Keratinocyte (primary cell): ENCODE measurements around the gene MLXIP. TPM values are rescaled to one million over a fixed set of nuclear protein-coding genes. Genes with fewer than 3 reads are reported as not detected.

ENCODE experiments used
- DNase-seq: peaks from one replicate; pipeline ENCODE4 v3.0.0-alpha.2; 2011; ENCODE audit warnings: low read depth, missing footprints, low spot score
- FAIRE-seq: peaks from 2 replicates; lab custom pipeline; 2011; peaks lifted over from hg19 to GRCh38; lab: Jason Lieb, UNC
- H2AFZ ChIP-seq: 2 replicates; pipeline ENCODE4 v1.6.0; 2012; ENCODE audit warnings: low read length, control low read depth, inconsistent platforms; ENCODE audit not compliant: control insufficient read depth
- H3K27ac ChIP-seq: 2 replicates; pipeline ENCODE4 v1.5.1; 2011; ENCODE audit warnings: low read length; ENCODE audit not compliant: control insufficient read depth, insufficient read depth
- H3K27me3 ChIP-seq: 3 replicates; pipeline ENCODE4 v1.6.0; 2011; ENCODE audit warnings: low read length; ENCODE audit not compliant: control insufficient read depth, insufficient read depth; ENCODE audit errors: extremely low read depth
- H3K36me3 ChIP-seq, 2 experiments: 2 replicates in 1 of 2; 3 replicates in 1 of 2; pipeline ENCODE4 v1.5.1; 2011; ENCODE audit warnings: low read length in 2 of 2, mild to moderate bottlenecking in 1 of 2; ENCODE audit not compliant: control insufficient read depth in 2 of 2, insufficient read depth in 2 of 2; ENCODE audit errors: extremely low read depth in 1 of 2
- H3K4me1 ChIP-seq: 3 replicates; pipeline ENCODE4 v1.5.1; 2011; ENCODE audit warnings: low read length; ENCODE audit not compliant: control insufficient read depth, insufficient read depth; ENCODE audit errors: extremely low read depth
- H3K4me2 ChIP-seq: 3 replicates; pipeline ENCODE4 v1.6.0; 2011; ENCODE audit warnings: low read depth, low read length; ENCODE audit not compliant: control insufficient read depth, insufficient read depth; ENCODE audit errors: extremely low read depth
- H3K4me3 ChIP-seq, 3 experiments: fragments of 200-600 bp in 1 of 3; sonication (generic) in 1 of 3; 2 replicates in 2 of 3; 3 replicates in 1 of 3; pipeline ENCODE4 v1.5.1; 2011 to 2016; ENCODE audit warnings: low read length in 3 of 3, mild to moderate bottlenecking in 3 of 3, control low read depth in 2 of 3, inconsistent platforms in 1 of 3, low read depth in 1 of 3, mixed read lengths in 1 of 3, mixed run types in 1 of 3, moderate library complexity in 1 of 3; ENCODE audit not compliant: control insufficient read depth in 2 of 3, insufficient read depth in 2 of 3; ENCODE audit errors: extremely low read depth in 1 of 3
- H3K79me2 ChIP-seq: 2 replicates; pipeline ENCODE4 v1.6.0; 2012; ENCODE audit warnings: low read length; ENCODE audit not compliant: control insufficient read depth, insufficient read depth
- H3K9ac ChIP-seq: 3 replicates; pipeline ENCODE4 v1.6.0; 2011; ENCODE audit warnings: low read length; ENCODE audit not compliant: control insufficient read depth, insufficient read depth; ENCODE audit errors: extremely low read depth
- H3K9me1 ChIP-seq: 3 replicates; pipeline ENCODE4 v1.6.0; 2011; ENCODE audit warnings: low read length; ENCODE audit not compliant: control insufficient read depth, insufficient read depth; ENCODE audit errors: extremely low read depth
- H3K9me3 ChIP-seq: 2 replicates; pipeline ENCODE4 v1.5.1; 2012; ENCODE audit warnings: low read depth, low read length; ENCODE audit not compliant: control insufficient read depth
- H4K20me1 ChIP-seq: 3 replicates; pipeline ENCODE4 v1.6.0; 2011; ENCODE audit warnings: low read length; ENCODE audit not compliant: control insufficient read depth, insufficient read depth; ENCODE audit errors: extremely low read depth
- CTCF ChIP-seq, 3 experiments: IDR thresholded peaks in 1 of 3; conservative IDR thresholded peaks in 1 of 3; optimal IDR thresholded peaks in 1 of 3; 2 replicates in 2 of 3; 3 replicates in 1 of 3; pipeline versions ENCODE3 to v1.5.1; 2011; ENCODE audit warnings: low read length in 3 of 3, mild to moderate bottlenecking in 3 of 3, moderate library complexity in 2 of 3, control low read depth in 1 of 3, inconsistent platforms in 1 of 3; ENCODE audit not compliant: insufficient read depth in 2 of 3; ENCODE audit errors: extremely low read depth in 1 of 3
- EZH2 ChIP-seq: IDR thresholded peaks from one replicate; pipeline ENCODE4 v1.6.1; 2012; ENCODE audit warnings: inconsistent platforms, mild to moderate bottlenecking, low read length, moderate library complexity
- dilution Hi-C: fragments of 300-500 bp; cut with MboI; formaldehyde crosslinking; loops from one replicate; pipeline ENCODE4 v1.7.0; 2020; ENCODE audit warnings: low sequenced_read_pairs; ENCODE audit not compliant: extremely low pct_ligation_motif_present
- polyA plus RNA-seq, 5 experiments: library from polyadenylated mRNA; depleted of rRNA in 3 of 5; stranded (reverse) in 3 of 5; stranded (forward) in 1 of 5; unstranded in 1 of 5; fragments of >200 nt; gene quantifications; 1 replicate in 1 of 5; 2 replicates in 3 of 5; 3 replicates in 1 of 5; pipeline versions ENCODE4 v1.2.1 to v1.2.3, GENCODE V29; 2011 to 2012; ENCODE audit warnings: missing spikeins in 2 of 5, low read depth in 1 of 5, low replicate concordance in 1 of 5

The MLXIP gene
- polyA plus RNA-seq, 1 donor (not counting 4 experiments of a cell fraction or from before 2014, with no cell fraction given) = 5.5 TPM

GRCh38 chr12:122097584-122097926 is 19.0 kb downstream of the MLXIP start:
- no peak for FAIRE-seq

GRCh38 chr12:122097927-122098756 is 19.6 kb downstream of the MLXIP start:
- Histone ChIP-seq H4K20me1 (peaks cover 7% of the 10 kb centered on the region), H3K9ac (peak overlapping the region; percentile 79), H3K9me3 (no peaks in the 10 kb centered on the region), H3K4me2 (peak overlapping the region; percentile 63), H3K4me1 (peaks cover 58% of the 10 kb centered on the region), H3K4me3 (peak overlapping the region in 1 of 3 experiments; percentile 11), H3K36me3 (peaks cover 0 to 6% of the 10 kb centered on the region in 2 experiments), H3K27ac (peak overlapping the region; percentile 88), H3K9me1 (peaks cover 11% of the 10 kb centered on the region), H3K79me2 (peaks cover 70% of the 10 kb centered on the region), H2AFZ (no peak overlapping the region), H3K27me3 (no peaks in the 10 kb centered on the region)
- TF ChIP-seq CTCF (optimal IDR thresholded peaks at IDR 0.05 in 1 of 3, IDR thresholded peaks at IDR 0.05 in 1 of 3, conservative IDR thresholded peaks at IDR 0.05 in 1 of 3; ENCODE audit: extremely low read depth in 1 of 3, insufficient read depth in 2 of 3, low read length in 3 of 3) (no peak), EZH2 (no peak)
- no peak for DNase-seq
- dilution Hi-C loops = no loop called here
- FAIRE-seq = no peak

More at GRCh38 chr12:122097584-122097926, 19.0 kb downstream of the MLXIP start:
- Histone ChIP-seq H3K4me1 (peaks cover 61% of the 10 kb centered on the region), H4K20me1 (peaks cover 7% of the 10 kb centered on the region), H3K79me2 (peaks cover 71% of the 10 kb centered on the region), H3K9me3 (no peaks in the 10 kb centered on the region), H3K9ac (peak overlapping the region; percentile 79), H3K9me1 (peaks cover 11% of the 10 kb centered on the region), H3K36me3 (peaks cover 0 to 6% of the 10 kb centered on the region in 2 experiments), H3K27me3 (no peaks in the 10 kb centered on the region), H2AFZ (no peak overlapping the region), H3K27ac (peak overlapping the region; percentile 88), H3K4me3 (peak overlapping the region in 1 of 3 experiments; percentile 11), H3K4me2 (peak overlapping the region; percentile 63)
- dilution Hi-C loops = no loop called here
- no peak for TF ChIP-seq EZH2
- no peak for TF ChIP-seq CTCF (optimal IDR thresholded peaks at IDR 0.05 in 1 of 3, IDR thresholded peaks at IDR 0.05 in 1 of 3, conservative IDR thresholded peaks at IDR 0.05 in 1 of 3; ENCODE audit: extremely low read depth in 1 of 3, insufficient read depth in 2 of 3, low read length in 3 of 3)
- no peak for DNase-seq
